Measurements from ENCODE around the gene ELAC1.
A peak's percentile ranks its signal among the peaks of the same experiment; 100 is the strongest.
"Not testable (repeated sequence)": the region's sequence is repeated elsewhere in the genome, so short reads cannot be mapped to it uniquely, and the experiment has no call there.

ELAC1 gene

DNA sequence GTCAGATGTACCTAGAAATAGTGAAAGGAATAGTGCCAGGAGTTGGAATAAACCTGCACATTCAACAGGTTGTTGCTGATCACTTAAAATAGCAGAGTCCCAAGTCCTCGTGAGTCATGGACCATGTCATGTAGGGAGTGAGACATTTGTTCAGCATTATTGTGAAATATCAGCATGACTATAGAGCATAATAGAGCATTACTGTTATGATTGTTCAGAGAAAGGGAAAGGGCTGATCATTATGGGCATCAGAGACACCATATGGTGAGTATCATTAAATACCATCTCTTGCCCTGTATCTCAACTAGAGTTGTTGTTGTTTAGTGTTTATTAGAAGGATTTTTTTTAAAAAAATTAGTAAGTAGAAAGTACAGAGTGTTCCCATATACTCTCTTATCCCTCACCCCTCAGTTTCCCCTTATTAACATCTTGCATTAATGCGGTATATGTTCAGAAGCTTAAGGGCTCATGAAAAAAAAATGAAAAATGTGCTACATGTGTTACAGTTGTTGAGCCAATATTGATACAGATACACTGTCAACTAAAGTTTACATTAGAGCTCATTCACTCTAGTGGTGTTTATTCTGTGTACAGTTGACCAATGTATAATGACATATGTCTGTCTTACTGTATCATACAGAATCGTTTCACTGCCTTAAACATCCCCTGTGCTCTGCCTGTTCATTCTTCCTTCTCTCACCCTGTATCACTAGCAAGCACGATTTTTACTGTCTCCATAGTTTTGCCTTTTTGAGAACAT lies 5.7 kb downstream of the ELAC1 start:
- DNase-seq, result peak; percentile 63 to 89

DNA sequence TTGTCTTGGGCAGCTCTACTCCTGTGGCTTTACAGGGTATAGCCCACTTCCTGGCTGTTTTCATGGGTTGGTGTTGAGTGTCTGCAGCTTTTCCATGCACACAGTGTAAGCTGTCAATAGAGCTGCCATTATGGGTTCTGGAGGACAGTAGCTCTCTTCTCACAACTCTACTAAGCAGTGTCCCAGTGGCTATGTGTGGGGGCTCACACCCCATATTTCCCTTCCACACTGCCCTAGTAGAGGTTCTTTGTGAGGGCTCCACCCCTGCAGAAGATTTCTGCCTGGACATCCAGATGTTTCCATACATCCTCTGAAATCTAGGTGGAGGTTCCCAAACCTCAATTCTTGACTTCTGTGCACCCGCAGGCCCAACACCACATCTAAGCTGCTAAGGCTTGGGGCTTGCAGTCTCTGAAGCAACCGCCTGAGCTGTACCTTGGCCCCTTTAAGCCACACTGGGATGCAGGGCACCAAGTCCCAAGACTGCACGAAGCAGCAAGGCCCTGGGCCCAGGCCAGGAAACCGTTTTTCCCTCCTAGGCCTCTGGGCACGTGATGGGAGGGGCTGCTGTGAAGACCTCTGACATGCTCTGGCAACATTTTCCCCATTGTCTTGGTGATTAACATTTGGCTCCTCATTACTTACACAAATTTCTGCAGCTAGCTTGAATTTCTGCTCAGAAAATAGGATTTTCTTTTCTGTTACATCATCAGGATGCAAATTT lies 9.4 kb downstream of the ELAC1 start:
- no peak for DNase-seq

DNA sequence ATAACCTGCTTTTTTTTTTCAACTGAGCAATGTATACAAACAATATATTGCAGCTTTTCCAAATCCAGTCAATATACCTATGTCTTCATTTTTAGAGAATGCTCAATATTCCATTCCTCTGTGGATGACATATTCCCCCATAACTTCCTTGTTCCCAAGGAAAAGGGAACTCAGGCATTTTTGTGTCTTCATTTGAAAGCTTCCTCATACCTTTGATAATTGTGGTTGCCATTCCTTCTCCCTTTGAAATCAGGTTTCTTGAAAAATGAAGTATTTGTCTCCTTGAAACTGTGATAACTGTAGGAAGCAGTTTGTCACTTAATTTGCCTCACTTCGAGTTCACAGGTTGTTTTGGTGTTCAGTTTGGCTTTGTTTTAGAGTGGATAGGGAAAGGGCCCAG lies 13.5 kb downstream of the ELAC1 start:
- DNase-seq, result peak in 1 of 2 donors; percentile 12

DNA sequence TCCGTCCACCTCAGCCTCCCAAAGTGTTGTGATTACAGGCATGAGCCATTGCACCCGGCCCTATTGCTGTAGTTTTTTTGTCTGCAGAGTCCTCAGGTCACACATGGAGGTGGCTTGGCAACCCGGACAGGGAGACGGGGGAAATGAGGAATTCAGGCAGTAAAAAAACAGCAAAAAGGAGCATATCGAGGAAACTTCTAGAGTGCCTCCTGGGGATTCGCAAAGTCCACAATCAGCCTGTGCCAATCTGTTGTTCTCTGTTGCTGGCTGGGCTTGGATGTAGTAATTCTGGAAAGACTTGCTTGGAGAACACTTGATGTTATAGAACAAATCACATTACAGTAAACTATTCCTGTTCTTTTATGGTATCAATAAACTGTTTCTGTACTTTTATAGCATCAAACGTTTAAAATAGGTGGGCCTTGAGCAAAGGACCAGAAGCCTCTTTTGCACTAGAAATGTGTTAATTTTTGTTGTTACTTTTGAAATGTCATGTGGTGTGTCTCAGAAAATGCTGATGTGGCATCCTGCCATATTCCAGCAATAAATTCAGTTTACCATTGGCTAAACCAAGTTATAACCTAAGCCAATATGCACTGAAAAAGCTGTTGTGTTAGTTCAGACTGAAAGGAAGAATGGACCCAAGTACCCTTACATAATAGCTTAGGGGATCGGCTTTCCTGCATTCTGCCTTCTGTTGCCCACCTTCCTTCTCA lies 14.4 kb downstream of the ELAC1 start:
- no peak for DNase-seq

DNA sequence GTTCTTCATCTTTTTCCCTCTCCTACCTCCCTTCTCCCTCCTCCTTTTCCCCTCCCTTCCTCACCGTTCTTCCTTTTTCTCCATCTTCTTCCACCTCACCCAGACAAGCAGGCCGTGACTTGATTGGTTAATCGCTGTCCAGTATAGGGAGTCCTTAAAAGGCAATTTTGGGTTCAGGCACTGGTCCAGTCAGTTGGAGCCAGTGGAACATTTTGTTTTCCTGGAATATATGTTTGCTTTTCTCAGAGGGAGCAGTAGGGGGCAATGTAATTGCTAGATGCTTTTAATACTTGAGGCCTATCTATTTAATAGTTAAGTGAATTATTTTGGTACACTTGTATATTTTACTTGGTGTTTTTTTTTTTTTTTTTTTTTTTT lies 15.0 kb downstream of the ELAC1 start:
- no peak for DNase-seq

DNA sequence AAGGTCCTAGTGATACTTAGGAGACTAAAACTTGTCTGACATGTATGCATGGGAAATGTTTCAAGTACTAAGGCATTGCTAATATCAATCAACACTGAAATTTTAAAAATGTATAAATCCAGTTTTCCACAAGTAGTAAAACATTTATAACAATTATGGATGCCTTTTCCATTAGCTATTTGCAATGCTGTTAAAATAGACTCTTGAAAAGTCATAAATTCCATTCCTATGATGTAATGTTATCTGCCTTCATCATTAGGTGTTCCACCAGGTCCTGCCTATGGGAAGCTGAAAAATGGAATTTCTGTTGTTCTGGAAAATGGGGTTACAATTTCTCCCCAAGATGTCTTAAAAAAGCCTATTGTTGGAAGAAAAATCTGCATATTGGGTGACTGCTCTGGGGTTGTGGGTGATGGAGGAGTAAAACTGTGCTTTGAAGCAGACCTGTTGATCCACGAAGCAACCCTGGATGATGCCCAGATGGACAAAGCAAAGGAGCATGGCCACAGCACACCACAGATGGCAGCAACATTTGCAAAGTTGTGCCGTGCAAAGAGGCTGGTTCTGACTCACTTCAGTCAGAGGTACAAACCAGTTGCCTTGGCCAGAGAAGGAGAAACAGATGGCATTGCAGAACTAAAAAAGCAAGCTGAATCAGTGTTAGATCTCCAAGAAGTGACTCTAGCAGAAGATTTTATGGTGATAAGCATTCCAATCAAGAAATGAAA lies 18.7 kb downstream of the ELAC1 start:
- DNase-seq, result no peak

DNA sequence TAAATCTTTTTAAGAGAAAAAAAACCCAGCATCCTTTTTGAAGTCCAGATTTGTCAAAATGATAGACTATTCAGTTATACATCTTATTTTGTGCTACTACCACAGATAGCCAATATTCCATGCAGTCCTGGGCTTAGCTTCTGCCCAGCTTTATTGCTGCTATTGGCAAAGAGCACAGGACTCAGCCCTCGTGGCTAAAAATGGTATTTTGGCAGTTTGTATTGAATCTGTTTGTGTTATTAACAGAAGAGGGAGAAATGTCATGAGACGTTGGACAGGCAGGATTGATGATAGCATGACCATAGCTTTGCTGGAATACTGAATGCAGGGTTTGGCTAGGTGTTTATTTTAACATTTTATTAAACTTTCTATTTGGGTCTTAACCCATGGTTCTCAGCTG lies 19.4 kb downstream of the ELAC1 start:
- no peak for DNase-seq

DNA sequence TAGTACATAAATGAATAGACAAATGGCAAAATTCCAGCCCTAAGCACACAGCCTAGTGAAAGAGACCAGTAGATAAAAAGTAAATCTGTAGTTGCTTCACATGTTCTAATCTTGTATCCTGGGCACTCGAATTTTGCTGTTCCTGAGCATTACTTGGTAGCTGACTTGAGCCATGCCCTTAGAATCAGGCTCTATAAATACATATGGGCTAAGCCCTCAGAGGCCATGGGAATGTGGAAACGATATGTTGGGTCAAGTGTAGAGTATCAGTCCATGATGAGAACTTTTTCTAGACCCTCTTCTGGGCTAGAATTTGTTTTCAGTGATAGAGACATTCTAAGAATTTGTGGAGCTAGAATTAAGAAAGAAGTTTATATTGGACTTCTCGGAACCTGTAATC lies 21.9 kb downstream of the ELAC1 start:
- no peak for DNase-seq

DNA sequence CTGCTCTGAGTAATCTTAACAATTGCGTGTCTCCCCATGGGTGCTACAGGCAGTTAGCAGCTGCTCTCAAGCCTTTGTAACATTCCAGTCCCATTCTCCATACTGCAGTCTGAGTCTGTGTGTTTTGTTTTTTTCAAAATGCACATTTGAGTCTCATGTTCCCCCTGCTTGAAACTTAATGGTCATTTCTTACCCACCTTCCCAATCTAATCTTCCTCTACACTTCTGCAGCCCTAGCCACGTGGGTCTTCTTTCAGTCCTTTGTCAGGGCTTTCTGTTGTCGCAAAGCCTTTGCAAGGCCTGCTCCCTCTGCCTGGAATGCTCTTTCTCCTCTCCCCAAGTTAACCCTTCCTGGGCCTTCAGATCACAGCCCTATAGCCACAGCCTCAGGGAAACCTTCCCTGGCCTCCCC lies 24.5 kb downstream of the ELAC1 start:
- no peak for DNase-seq

DNA sequence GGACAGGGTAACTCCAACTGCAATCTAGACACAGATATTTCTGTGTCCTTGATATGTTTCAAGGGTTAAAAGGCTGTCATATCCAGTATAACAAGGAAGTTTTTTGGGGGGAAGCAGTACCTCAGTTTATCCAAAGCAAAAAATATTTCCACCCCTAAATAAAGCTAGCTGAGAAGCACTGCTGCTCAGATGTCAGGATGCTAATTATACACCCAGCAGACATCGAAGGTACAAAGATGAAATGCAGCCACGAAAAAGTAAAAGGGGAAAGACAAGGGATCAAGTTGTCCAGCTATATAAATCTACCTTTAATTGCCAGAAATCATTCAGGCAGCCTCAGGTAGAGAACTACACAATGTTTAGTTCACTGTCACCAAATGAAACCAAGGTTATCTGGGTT lies 26.2 kb downstream of the ELAC1 start:
- DNase-seq, result no peak

DNA sequence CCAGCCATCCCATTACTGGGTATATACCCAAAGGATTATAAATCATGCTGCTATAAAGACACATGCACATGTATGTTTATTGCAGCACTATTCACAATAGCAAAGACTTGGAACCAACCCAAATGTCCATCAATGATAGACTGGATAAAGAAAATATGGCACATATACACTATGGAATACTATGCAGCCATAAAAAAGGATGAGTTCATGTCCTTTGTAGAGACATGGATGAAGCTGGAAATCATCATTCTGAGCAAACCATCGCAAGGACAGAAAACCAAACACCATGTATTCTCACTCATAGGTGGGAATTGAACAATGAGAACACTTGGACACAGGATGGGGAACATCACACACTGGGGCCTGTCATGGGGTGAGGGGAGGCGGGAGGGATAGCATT lies 35.3 kb downstream of the ELAC1 start:
- not testable (repeated sequence) for DNase-seq

DNA sequence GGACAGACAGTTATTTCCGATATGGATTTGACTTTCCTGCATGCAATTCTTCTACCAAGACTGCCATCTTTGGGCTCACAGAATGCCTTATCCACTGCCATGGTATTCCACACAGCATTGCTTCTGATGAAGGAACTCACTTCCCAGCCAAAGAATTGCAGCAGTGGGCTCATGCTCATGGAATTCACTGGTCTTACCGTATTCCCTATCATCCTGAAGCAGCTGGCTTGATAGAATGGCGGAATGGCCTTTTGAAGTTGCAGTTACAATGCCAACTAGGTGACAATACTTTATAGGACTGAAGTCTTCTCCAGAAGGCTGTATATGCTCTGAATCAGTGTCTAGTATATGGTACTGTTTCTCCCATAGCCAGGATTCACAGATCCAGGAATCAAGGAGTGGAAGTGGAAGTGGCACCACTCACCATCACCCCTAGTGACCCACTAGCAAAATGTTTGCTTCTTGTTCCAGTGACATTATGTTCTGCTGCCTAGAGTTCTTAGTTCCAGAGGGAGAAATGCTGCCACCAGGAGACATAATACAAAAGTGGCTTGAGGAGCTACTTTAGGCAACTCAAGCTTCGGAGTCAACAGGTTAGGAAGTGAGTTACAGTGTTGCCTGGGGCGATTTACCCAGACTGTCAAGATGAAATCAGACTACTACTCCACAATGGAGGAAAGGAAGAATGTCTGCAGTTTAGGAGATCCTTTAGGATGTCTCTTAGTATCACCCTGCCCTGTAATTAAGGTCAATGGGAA lies 38.4 kb downstream of the ELAC1 start:
- no peak for DNase-seq

DNA sequence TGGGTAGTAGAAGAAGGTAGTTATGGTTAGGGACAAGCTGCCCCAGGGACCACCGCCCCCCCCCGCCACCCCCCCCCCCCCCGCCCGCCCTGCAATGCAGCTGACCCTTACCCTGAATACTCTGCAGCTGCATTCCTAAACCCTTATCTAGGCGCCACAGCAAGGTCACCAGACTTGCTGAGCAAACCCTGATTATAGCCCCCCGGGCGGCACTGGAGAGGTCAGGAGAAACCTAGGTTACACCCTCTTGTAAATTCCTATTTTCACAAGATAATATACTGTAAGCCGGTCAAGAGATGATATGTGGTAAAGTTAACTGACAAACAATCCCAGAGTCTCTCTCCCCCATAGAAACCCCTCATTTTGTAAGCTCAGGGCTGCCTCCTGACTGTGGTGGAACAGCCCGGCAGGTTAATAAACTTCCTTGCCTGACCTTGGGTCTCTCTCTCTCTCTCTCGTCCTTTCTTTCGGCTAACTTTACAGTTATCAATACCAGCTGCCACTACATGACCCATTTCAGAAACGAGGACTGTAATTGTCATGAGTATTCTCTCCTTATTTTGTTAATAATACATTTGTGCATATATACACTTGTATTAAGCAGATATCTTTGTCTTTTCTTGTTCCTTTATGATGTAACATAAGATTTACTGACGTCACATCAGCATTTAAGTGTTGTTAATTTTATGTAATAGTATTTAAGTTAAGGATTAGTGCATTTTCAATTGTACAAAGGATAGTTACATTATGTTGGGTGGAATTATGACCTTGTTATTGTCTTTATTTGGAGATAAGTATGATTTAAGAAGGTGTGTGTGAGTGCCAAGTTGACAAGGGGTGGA lies 39.3 kb downstream of the ELAC1 start:
- no peak for DNase-seq

DNA sequence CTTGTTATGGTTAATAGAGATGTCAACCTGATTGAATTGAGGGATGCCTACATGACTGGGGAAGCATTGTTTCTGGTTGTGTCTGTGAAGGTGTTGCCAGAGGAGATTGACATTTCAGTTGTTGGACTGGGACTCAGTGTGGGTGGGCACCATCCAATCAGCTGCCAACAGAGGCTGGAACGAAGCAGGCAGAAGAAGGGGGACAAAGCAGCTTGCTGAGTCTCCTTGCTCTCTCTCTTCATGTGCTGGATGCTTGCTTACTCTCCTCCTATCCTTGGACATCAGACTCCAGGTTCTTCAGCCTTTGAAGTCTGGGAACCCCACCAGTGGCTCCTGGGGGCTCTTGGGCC lies 39.9 kb downstream of the ELAC1 start:
- DNase-seq, result no peak

DNA sequence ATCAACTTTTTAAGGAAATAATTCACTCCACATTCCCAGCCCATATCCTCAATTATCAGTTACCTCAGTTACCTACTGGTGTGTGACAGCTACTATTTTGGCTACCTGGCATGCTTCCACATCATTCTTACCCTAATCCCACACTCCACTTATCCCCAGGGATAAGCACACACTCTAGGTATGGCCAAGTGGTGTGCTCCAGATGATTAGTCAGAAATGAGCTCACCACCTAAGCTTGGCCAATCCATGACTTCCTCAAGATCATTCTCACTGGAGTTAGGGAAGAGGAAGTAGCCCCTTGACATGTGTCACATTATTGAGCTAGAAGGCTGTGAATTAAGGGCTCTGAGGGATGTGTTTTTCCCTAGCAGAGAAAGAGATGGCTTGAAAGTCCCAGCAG lies 41.2 kb downstream of the ELAC1 start:
- peak; percentile 69 to 84 for DNase-seq

DNA sequence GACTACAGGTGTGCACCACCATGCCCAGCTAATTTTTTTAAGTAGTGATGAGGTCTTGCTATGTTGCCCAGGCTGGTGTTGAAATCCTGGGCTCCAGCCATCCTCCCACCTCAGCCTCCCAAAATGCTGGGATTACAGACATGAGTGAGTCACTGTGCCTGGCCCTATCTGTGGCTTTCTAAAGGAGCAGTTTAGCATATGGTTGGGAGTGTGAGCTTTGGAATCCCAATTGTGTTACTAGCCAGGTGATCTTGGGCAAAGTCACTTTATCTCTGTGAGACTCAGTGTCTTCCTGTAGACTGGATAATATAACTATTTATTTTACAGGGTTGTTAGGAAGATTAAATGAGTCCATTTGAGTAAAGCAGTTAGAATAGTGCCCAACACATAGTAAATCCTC lies 42.4 kb downstream of the ELAC1 start:
- DNase-seq, result no peak

DNA sequence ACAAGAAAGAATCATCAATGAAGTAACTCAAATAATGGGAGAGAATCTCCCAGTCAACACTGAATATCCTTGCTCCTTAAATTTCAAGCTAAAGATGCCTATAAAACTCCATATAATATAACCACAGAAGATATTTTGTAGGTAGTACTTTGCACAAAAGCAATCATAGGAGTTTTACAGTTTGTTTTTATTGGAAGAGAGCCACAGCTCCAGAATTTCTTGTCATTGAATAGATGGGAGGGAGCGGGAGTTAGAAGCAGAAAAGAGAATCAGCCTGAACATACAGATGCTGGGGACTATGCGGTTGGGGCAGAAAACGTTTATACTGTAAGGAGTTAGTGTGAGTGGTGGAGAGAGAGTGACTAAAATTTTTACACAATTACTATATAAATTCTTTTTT lies 43.9 kb downstream of the ELAC1 start:
- no peak for DNase-seq

DNA sequence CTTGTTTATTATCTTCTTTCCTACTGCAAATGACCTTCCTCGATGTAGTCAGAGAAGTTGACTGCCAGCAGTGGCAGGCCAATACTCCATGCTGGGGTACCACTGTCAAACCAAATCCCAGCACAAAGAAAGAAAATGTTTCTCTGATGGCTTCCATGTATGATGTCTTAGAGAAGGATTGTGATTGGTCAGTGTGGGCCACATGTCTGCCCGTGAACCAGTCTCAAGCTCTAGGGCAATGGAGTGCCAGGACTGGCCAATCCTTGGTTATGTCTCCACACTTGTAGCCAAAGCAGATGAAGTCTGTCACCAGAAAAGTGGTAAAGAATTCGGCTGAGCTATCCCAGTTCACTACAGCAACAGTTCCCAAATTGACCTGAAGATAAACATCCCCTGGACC lies 44.6 kb downstream of the ELAC1 start:
- DNase-seq, result no peak

DNA sequence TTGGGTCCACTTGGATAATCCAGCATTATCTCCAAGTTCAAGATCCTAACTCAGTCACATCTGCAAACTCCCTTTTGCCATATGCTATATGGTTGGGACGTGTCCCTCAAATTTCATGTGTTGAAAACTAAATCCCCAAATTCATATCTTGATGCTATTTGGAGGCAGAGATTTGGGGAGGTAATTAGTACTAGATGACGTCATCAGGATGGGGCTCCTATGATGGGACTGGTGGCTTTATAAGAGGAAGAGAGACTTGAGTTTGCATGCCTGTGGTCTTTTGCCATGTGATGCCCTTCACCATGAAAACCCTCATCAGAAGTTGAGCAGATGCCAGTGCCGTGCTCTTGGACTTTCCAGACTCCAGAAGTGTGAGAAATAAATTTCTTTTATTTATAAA lies 45.4 kb downstream of the ELAC1 start:
- no peak for DNase-seq

DNA sequence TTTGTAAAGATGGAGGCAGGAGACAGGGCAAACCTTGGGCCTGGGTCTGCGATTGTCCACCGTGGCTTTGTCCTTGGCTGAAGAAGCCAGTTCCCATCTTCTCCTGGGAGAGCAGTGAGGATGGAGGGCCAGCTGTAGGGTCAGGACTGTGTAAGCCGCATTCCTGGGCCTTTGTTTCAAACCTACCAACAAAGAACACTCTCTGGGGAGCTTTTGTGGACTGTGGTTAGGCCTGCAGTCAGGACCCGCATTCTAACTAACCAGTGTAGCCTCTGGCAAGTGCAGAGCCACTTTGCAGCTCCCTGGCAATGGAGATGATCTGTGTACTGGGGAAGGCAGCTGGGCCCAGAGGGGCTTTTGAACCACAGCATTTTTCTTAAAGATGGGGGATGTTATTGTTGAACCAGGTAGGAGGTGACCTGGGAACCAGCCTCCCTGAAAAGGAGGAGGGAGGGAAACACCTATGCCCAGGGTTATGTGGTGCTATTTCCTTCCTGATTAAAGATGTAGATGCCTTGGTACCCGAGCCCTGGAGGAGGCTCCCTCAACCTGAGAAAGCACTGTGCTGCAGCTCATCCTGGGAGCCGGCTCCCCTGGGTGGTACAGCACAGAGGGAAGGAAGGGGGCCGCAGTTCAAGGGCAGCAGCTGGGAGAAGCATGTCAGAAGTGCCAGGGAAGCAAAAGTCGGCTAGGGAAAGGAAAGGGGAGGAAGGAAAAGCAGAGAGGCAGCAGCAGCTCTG lies 49.5 kb downstream of the ELAC1 start:
- no peak for DNase-seq

DNA sequence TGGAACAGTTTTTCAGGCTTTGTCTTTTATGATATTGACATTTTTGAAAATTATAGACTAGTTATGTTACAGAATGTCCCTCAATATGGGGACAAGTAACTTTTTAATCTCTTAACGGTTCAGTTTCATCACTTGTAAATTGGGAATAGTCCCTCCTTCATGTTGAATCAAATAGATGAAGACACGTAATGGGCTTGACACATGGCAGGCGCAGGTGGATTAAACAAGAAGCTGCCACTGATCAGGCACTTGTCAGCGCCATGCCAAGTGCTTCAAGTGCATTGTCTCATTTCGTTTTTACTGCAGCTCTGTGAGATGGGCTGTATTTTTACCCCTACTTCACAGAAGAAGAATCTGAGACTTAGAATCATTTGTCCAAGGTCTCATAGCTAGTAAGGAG lies 52.7 kb downstream of the ELAC1 start:
- DNase-seq, result no peak

Measured in inflammatory macrophage treated with lipopolysaccharide for 1 hour (primary cell).